Measurements from ENCODE around the gene SKAP1.
"Not testable (repeated sequence)": the region's sequence is repeated elsewhere in the genome, so short reads cannot be mapped to it uniquely, and the experiment has no call there.

SKAP1 gene

GRCh38 chr17:48198950-48199541, 231.0 kb downstream of the SKAP1 start:
- DNase-seq = no peak

GRCh38 chr17:48195910-48196309, 234.1 kb downstream of the SKAP1 start:
- no peak for DNase-seq

DNA sequence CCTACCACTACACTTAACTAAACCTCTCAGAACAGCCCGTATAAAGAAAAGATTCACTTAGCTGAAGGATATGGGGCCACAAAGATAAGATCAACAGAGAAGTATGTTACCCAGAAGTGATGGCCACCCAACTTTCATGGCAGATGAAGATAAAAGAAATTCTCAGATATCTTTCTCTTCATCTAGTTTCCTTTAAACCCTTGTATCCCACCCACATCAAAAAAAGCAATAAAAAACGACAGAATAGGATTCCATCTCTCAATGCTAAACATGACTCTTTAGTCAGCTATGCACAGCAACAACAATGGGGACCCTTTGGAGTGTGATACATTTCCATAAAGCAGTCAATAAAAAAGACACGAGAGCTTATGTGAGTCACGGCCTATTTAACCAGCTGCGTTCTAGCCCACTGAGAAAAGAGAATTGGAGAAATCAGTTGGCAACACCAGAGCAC, 235.9 kb downstream of the SKAP1 start:
- peak in 1 of 2 donors; percentile 45 for DNase-seq

- no peak for DNase-seq
Measured at GRCh38 chr17:48192321-48192731, 237.7 kb downstream of the SKAP1 start.

- no peak for DNase-seq
Measured at GRCh38 chr17:48191362-48191761, 238.7 kb downstream of the SKAP1 start.

GRCh38 chr17:48190871-48191270, 239.1 kb downstream of the SKAP1 start:
- no peak for DNase-seq

GRCh38 chr17:48187872-48188608, 242.0 kb downstream of the SKAP1 start:
- DNase-seq = no peak

- DNase-seq = not testable (repeated sequence)
Measured at GRCh38 chr17:48186317-48186716, 243.7 kb downstream of the SKAP1 start.

DNA sequence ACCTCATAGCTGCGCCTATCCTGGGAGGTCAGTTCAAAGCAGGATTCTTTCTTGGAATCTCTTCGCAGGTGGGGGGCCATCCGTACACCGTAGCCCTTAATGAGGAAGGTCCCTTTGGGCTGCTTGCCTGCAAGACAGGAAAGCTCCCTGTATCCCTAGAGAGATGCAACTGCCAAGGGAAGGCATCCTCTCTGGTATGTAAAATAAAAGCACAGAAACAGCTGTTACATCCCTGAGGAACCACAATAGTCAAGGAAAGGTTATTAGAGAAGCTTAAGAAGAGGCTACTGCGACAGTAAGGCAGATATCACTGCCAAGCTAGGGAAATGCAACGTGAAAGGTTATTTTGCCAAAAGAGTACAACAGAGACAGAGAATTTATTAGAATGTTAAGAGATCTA, 245.3 kb downstream of the SKAP1 start:
- no peak for DNase-seq

DNA sequence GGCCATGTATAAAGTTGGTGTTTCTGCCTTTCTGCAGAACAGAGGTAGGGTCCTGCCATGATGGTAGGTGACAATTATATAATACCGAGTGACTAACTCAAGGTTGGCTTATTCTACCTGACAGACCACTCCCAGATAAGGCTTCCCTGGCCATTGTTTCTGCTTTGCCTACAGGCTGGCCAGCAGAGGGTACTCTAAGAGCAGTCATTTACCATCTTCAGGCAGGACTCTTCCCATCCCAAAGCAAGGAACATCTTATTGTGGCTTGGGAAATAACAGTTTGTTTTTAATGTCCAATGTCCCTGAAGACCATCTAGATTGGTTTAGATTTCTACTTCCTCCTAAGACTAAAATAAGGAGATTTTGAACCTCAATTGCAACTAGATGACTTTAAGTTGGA, 248.4 kb downstream of the SKAP1 start:
- no peak for DNase-seq

- no peak for DNase-seq
Measured at GRCh38 chr17:48180842-48181629, 249.0 kb downstream of the SKAP1 start.

DNA sequence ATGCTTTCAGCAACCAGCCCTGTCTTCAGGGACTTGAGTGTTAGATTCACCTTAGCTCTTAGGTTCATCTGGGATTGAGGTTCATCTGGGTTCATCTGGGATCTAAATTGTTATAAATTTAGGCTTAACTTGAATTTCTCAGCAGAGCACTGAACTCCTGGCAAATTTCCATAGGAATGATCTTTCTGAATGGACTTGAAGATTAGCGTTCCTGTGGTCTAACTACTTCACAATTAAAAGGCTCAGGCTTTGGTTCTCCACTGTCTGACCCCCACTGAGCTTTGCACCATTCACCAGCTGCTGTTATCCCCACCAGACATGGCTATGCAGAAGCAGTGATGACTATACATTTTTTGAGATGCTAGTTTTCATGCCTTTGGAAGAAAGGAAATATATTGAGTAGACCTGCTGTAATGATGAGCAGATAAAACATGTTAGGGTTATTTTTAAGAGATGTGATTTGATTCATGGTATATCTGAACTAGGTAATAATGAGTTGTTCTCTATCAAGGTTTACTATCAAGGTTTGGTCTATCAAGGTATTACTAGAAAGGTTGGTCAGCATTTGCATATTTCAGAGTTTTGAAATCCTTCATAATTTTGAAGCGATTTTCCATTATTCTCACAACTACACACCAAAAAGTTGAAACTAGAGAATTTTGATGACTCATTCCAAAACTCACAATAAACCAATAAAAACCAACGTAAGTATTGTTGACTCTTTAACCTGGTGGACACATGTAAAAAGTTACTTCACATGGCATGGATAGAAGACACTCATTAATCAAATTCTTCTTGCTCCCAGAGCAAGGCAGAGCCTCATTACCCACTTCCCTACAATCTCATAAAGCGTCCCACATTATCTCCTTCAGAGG, 250.7 kb downstream of the SKAP1 start:
- DNase-seq = no peak

GRCh38 chr17:48178317-48178716, 251.7 kb downstream of the SKAP1 start:
- DNase-seq = no peak

DNA sequence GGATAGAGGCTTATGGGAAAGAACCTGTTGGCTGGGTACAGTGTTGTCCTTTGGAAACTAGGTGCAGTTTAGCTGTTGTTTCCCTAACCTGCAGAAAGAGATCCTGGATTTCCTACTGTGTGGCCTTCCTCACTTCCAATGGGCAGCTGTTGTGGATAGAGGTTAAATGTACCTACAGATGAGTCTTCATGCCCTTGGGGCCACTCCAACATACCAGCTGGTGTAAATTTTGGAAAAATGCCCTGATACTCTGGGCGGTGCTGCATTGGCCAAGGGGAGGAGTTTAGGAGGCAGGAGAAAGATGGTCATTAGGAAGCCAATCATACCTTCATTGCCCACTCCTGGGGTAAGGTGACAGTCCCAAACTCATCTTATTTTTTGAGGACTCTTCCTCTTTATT, 252.2 kb downstream of the SKAP1 start:
- no peak for DNase-seq

DNA sequence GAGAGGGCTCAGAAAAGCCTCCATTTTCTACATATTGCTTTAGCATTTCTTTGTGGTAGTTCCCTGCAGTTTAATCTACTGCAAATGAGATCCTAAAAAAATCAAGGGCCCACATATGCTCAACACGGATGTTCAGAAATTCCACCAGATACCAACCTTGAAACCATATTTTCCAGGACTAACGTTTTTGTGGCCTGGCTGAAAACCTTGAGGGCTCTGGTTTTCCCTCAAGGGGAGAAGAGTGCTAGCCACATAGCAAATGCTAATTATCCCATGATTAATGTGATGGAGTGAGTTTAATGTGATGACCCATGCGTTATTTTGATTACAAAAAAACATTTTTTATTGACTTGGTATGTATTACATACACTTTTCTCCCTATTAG, 253.6 kb downstream of the SKAP1 start:
- DNase-seq = no peak

GRCh38 chr17:48175692-48176470, 254.1 kb downstream of the SKAP1 start:
- no peak for DNase-seq

- DNase-seq = no peak
Measured at GRCh38 chr17:48174833-48175523, 255.0 kb downstream of the SKAP1 start.

- DNase-seq = no peak
Measured at GRCh38 chr17:48173191-48173984, 256.6 kb downstream of the SKAP1 start.

- DNase-seq = no peak
Measured at GRCh38 chr17:48169926-48170325, 260.1 kb downstream of the SKAP1 start.

- no peak for DNase-seq
Measured at GRCh38 chr17:48163809-48164208, 266.2 kb downstream of the SKAP1 start.

Data from CD4-positive, alpha-beta T cell treated with Interleukin-4 for 1 hour (primary cell).